ENCODE measurements around the gene TACSTD2.
"Not testable (repeated sequence)": the region's sequence is repeated elsewhere in the genome, so short reads cannot be mapped to it uniquely, and the experiment has no call there.

The TACSTD2 gene

DNA sequence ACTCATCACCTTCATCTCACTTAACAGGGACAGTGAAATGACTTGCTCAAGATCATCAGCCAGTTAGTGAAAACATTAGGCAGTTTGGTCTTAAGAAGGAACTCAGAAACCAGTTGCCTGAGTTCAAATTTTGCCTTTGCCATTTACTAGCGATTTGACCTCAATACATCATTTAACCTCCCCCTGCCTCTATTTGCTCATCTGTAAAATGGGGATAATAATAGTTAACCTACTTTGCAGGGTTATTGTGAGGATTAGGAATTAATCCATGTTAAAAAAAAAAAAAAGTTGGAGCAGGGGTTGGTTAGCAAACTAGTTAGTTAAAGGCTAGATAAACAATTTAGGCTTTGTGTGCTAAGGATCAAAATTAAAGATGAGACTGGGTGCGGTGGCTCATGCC lies 10.6 kb upstream of the TACSTD2 start:
- DNase-seq (ENCODE audit: low spot score), result no peak

DNA sequence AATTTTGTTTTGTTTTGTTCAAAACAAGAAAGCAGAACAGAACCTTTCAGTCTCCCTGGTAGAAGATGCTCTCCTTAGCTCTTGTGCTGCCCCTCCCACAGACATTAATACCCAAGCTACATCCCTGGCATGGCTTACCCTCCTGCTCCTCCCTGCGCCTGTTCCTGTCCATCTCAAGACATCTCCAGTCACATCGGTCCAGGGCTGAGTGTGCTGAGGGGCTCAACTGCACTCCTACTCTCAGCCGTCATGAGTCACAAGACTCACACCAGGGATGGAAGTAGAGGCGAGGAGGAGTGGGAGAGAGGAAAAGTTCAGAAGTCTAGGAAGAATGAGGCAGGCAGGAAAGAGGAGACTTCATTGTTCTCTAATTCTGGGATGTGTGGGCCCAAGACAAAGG lies 9.2 kb upstream of the TACSTD2 start:
- DNase-seq (ENCODE audit: low spot score), result no peak

DNA sequence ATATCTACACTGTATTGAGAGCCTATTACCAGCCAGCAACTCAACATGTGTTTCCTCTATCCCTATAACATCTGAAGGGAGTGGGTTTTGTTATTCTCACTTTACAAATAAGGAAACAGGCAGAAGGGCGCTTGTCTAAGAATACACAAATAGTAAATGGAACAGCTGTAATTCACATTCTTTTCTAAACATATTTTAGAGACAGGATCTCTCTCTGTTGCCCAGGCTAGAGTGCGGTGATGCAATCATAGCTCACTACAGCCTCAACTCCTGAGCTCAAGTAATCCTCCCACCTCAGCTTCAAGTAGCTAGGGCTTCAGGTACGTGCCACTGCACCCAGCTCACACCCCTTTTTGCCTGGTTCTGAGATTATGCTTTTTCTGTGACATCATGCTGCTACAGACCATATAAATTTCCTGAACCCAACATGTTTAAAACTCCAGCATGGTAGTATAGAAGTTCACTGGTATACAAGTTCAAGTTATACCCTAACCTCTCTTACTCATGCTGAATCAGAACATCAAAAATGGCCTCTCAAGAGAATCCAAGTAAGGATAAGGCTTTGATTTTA lies 8.6 kb upstream of the TACSTD2 start:
- no peak for DNase-seq (ENCODE audit: low spot score)

DNA sequence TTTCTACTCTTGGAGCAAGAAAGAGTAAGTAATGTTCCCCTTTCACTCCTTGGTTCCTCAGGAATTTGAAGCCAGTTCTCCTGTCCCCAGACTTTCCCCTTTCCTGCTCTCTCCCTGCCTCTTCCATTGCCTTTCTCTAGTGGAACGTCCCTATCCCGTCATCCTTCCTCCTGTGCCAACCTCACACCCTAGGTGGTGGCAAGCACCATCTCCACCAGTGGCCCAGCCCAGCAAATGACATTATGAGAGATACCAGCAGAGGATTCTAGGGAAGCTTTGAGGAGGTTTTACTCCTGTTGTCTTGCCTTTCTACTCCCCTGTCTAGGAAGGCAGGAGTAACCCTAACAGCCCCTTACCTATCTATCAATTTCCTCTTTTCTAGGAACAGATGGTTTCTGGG lies 8.1 kb upstream of the TACSTD2 start:
- DNase-seq (ENCODE audit: low spot score), result no peak

DNA sequence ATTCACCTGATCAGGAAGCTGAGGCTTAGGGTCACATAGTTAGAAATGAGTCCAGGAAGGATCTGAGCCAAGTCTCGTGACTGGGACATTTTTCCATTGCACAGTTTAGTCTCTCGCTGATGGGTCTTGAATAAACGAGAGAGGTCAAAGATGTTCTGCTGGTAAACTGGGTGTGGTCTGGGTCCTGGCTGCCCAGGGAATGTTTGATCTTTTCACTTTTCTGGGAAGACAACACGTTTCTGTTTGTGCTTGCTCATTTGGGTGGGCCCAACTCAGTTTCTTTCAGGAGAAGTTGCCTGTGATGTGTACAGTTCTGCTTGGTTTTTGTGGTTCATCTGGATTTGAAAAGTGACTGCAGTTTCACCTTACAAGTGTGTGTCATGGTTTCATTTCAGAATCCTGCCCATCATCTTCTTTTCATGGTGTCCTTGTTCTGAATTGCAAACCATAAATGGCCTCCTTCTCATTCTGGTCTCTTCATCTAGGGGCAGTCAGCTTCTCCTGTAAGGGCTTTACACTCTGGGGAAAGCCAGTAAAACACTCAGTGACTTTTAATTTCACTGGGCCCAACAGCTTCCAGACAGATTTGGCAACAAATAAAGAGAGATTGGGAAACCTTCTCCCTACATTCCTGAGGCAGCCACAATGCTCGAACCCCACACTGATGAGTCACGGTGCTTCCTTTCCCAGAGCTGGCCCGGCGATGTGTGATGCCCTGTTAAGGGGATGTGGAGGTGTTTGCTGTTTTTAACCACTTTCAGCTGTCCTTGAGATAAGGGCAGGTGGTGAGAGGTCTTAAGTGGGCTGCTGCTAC lies 7.2 kb upstream of the TACSTD2 start:
- no peak for DNase-seq (ENCODE audit: low spot score)

DNA sequence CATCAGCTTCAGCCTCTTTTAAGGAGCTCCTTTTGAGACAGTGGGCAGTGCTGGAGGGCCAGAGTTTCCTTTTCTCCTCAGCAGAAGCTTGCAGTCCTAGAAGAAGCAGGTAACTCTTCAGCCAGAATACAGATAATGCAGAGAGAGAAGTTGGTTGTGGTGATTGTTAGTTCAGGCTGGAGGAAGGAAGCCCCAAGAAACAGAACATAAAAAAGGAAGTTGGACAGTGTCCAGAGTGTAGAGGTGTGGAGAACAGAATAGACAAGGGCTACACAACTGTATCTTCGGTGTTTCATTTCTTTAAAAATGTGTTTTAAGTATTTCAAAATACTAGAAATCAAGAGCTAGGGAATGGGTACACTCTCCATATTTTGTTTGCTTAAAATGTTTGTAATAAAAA lies 6.4 kb upstream of the TACSTD2 start:
- no peak for DNase-seq (ENCODE audit: low spot score)

DNA sequence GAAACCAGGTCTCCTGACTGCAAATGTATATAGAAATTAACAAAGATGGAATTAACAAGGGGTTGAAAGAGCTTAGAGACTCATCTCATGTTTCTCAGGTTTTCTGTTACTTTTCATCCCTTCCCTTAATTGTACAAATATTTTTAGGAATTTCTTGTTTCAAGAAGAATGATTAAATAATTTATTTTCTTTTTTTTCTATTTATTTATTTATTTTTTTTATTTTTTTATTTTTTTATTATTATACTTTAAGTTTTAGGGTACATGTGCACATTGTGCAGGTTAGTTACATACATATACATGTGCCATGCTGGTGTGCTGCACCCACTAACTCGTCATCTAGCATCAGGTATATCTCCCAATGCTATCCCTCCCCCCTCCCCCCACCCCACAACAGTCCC lies 5.1 kb upstream of the TACSTD2 start:
- not testable (repeated sequence) for DNase-seq (ENCODE audit: low spot score)

DNA sequence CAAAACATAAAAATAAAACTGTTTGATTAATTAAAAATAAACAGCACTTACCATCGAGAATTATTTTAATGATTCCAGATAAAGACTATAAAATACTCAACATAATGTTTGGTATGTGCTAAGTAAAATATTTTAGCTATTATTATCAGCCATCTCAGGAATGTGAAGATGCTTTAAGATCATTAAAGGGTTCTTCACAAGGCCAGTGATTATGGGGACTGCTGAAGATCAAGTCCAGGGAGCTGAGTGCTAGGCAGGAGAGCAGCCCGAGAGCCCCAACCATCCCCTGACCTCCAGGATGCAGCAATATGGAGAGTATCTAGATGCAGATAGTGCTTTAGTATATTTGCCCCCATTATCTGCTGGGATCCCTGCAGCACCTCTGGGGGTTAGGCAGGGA lies 4.6 kb upstream of the TACSTD2 start:
- DNase-seq (ENCODE audit: low spot score), result no peak

DNA sequence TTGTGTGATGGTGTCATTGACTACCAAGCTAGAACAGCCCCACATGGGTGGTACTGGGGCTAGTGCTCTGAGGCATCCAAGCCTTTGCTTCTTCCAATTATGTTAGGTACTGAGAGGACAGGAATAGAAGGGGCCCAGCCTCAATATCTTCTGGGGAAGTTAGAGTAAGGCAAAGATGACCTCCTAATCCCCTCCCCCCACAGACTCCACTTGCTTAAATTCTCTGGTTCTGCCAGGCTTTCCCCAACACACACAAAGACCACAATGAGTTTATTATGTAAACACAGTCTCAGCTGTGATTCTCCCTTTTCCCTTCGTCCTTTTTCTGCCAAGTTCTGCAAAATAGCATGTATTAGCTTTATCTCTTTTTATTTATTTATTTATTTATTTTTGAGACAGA lies 3.1 kb upstream of the TACSTD2 start:
- no peak for DNase-seq (ENCODE audit: low spot score)

DNA sequence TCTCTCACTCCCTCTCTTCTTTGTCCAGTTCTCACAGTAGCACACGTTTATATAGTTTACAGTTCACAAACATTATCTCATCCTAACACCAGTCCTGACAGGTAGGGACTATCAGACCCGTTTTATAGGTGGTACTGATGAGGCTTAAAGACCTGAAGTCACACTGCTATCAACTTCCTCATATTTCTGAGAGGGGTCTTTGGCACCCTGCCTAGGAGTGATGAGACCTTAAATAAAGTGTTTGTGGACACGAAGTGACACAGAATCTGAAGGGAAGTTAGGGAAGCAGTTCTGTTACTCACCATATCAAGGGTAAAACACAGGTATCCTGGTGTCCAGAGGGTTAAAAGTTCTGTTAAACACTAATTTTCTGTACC lies 590 bp upstream of the TACSTD2 start:
- DNase-seq (ENCODE audit: low spot score), result no peak

DNA sequence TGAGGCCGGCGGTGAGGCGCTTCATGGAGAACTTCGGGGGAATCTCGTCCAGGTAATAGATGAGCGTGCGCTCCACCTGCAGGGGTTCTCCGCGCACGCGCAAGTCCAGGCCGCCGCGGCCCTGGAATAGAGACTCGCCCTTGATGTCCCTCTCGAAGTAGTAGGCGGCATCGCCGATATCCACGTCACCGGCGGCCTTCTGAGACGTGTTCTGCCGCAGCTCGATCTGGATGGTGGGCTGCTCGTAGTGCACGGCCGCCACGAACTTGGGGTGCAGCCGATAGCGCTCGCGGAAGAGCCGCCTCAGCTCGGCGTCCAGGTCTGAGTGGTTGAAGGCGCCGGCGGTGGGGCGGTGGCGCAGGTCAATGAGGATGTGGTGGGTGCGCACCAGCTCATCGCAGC lies 726 bp downstream of the TACSTD2 start:
- no peak for DNase-seq (ENCODE audit: low spot score)

DNA sequence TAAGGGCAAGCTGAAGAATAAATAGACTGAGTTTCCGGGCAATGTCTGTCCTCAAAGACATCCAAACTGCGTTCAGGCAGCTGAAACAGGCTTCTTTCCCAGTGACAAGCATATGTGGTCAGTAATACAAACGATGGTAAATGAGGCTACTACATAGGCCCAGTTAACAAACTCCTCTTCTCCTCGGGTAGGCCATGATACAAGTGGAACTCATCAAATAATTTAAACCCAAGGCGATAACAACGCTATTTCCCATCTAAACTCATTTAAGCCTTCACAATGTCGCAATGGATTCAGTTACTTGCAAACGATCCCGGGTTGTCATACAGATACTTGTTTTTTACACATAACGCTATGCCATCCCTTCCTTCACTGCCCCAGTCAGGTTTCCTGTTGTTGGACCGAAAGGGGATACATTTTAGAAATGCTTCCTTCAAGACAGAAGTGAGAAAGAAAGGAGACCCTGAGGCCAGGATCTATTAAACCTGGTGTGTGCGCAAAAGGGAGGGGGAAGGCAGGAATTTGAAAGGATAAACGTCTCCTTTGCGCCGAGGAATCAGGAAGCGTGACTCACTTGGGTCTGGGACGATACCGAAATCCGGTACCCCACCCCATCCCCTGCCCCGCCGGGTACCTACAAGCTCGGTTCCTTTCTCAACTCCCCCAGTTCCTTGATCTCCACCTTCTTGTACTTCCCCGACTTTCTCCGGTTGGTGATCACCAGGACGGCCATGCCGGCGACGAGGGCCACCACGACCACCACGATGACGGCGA lies 1.3 kb downstream of the TACSTD2 start:
- no peak for DNase-seq (ENCODE audit: low spot score)

DNA sequence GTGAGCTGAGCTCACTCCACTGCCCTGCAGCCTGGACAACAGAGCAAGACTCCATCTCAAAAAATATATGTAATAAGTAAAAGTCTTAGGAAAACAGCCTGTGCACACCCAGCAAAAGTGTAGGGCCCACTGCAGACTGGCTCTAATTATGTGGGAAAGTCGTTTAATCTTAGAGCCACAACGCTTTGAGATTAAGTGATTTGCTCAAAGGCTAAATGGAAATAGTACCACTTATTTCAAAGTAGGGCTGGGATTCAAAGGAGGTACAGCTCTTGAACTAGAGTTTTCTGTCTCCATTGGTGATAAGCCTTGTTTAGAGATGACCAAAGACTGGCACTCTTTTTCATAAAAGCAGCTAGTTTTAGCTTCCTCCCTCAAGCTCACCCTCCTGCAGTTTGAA lies 2.2 kb downstream of the TACSTD2 start:
- DNase-seq (ENCODE audit: low spot score), result no peak

DNA sequence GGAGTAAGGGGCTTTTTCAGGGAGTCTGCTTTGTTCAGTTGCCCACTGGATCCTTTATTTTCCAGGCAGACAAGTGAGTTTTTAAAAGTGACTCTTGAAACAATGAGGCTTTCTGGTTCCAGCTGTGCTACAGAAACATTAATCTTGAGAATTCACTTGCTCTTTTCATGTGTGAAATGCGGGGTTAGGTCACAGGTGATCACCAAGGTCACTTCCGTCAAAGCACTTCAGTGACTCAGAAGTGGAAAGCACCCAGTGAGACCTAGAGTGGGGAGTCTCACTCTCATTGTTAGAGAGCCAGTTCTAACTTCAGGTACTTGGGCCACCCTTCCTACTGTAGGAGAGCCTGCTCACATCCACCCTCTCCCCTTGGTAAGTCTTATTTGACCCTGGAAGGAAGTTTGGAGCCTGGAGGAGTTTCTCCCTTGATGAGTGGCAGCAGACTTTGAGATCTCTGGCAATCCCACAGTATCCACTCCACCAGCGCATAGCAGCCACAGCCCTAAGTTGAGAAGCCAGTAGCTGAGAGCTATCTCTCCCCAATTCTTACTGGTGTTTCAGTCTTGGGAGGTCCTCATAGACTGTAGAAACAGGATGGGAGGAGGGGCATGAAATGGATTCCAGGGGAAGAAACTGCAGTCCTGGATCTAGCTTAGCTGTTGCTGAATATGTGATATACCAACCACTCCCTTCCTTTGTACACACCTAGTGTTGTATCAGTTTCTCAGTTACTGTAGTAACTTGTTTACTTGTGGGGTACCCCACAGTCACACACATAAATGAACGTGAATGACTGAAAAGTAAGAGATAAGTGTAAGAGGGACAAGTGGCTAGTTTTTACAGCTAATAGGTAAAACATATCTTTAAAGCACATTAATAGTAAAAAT lies 3.1 kb downstream of the TACSTD2 start:
- peak; percentile 46 for DNase-seq (ENCODE audit: low spot score)

DNA sequence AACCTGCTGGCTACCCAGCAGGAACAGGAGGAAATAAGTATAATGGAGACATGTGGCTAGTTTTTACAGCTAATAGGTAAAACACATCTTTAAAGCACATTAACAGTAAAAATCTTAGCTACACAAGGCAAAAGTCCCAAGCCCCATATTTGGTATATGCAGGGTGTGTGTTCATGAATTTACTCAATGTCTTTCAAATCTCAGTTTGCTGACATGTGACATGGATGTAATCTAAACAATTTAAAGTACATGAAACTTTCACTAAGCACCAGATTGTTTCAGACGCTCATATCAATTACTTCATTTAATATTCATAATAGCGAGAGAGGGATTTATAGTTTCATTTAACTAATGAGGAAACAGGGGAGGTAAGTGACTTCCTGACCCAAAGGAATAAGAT lies 3.9 kb downstream of the TACSTD2 start:
- no peak for DNase-seq (ENCODE audit: low spot score)

DNA sequence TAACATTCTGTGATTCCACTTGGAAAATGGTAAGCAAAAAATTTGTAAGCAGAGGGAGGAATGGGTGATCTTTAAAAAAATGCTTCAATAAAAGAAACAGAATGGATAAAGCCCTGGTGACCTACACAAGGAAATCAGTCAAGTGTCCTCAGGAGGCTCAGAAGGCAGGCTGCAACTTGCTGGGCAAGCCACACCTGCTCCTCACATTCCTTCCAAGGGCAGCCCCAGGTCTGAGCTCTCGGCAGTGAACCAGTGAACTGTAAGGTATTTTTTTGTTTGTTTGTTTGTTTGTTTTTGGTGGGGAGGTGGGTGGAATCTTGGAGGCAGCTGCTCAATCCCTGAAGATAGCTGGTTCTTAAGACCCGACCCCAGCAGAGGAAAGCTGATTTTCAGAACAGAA lies 4.4 kb downstream of the TACSTD2 start:
- no peak for DNase-seq (ENCODE audit: low spot score)

DNA sequence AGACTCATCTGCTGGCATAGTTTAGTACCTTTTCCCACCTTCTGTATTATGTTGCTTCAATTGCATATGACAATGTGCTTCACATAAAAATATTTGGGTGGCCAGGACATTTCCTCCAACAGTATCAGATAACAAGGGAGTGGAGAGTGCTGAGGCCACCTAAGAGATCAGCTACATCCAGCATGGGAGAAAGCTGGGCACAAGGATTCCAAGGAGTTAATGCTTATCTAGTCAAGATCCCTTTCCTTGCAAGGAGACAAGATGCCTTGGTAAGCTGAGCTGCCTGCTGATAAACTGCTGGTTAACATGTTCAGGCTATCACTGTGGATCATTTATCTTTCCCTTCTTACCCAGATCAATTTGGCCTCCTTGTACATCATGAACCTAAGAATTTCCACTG lies 5.4 kb downstream of the TACSTD2 start:
- DNase-seq (ENCODE audit: low spot score), result no peak

DNA sequence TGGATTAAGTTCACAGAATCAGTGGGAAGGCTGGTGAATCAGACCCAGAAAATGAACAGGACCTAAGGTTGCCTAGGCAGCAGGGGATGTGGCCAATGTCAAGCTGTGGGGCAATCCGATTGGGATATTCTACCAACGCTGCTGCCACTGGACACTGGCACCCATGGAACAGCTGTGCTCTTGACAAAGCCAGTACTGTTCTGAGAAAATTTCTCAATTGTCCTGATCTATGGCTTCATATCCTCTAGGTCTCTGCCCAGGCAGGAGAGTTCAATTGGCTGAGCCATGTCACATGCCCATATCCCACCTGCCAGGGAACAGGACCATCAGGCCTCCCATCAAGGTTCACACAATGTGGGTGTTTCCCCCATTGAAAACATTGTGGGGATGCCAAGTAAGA lies 6.2 kb downstream of the TACSTD2 start:
- no peak for DNase-seq (ENCODE audit: low spot score)

DNA sequence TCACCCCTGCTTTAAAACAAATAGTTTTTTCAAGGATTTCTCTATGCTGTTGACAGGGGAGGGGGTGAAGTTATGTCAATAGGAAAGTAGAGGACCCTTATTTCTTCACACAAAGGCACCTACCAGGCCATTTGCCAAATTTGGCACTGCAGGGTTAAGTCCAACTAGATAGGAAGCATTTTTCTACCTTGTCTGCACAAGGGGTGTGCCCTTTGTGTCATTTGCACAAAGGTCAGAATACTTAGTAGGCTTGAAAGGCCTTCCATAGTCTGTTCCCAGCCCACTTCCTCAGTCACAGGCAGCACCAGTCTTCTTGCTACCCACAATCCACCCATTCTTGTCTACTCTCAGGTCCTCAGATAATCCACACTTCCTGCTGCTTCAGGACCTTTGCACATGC lies 7.0 kb downstream of the TACSTD2 start:
- DNase-seq (ENCODE audit: low spot score), result no peak

DNA sequence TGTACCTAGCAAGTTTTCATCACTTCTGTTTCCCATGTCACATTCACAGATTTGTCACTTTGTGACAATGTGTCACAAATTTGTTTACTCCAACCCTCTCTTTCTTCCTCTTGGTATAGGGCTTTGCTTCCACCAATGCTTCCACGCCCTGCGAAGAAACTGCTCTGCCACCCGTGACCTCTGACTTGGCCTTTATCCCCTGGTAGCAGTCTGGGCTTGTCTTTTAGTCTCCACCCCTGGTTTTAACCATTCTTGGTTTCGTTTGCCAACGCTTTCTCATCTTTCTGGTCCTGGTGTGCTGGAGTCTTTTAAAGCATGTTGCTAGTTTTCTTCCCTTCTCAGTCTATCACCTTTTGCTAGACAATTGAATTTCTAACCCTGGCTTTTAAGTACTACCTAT lies 8.1 kb downstream of the TACSTD2 start:
- DNase-seq (ENCODE audit: low spot score), result no peak

DNA sequence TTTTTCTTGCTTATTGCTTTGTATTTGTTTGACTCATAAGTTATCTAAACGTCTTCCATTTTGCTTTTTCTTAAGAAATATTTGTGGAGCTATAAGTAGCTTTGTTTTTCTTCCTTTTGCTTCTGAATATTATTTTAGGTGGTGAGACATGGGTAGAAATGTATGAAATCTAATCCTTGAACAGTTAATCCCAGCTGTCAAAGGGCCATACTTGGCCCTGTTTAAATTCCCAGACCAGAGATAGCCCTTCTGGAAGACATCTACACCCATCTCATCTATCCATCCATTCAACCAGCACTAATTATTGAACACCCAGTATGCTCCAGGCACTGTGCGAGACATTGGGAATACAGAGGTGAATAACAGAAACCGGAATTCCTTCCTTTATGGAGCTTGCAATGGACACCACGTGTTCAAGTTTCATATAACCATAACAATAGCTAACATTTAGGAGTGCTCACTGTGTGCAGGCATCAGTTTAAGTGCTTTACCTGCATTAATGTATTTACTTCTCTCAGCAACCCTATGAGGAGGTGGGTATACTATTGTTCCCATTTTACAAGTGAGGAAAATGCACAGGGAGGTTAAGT lies 8.7 kb downstream of the TACSTD2 start:
- no peak for DNase-seq (ENCODE audit: low spot score)

DNA sequence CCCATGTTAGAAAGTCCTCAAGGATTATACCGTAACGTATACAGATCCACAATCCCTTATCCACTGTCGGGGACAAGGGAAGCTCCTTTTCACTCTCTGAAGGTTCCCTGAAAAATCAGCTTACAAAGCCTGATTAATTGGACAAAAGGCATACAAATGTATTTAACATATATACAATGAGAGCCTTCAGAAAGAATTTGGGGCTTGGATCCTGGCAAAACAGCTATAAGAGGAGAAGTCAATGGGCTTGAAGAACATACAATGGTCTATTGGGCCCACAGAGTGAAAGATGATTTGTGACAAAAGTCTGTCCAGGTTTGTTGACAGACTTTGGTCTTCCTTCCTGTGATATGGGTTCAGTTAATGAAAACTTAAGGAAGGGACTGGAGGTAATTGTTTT lies 10.7 kb downstream of the TACSTD2 start:
- no peak for DNase-seq (ENCODE audit: low spot score)
